ENCODE measurements around the gene NAGLU.

The NAGLU gene

DNA sequence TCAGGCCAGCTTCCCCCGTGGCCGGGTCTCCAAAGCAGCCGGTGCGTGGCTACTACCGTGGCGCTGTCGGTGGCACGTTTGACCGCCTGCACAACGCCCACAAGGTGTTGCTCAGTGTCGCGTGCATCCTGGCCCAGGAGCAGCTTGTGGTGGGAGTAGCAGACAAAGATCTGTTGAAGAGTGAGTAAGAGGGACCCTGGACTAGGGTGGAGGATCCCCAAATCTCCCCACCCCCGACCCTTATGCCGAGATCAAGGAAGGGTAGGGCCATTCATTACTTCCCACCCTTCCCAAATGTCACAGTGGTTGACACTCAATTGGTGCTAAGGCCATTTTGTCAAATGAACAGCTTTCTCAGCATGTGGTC, 27.1 kb downstream of the NAGLU start:
- TF ChIP-seq, protein P1, sequence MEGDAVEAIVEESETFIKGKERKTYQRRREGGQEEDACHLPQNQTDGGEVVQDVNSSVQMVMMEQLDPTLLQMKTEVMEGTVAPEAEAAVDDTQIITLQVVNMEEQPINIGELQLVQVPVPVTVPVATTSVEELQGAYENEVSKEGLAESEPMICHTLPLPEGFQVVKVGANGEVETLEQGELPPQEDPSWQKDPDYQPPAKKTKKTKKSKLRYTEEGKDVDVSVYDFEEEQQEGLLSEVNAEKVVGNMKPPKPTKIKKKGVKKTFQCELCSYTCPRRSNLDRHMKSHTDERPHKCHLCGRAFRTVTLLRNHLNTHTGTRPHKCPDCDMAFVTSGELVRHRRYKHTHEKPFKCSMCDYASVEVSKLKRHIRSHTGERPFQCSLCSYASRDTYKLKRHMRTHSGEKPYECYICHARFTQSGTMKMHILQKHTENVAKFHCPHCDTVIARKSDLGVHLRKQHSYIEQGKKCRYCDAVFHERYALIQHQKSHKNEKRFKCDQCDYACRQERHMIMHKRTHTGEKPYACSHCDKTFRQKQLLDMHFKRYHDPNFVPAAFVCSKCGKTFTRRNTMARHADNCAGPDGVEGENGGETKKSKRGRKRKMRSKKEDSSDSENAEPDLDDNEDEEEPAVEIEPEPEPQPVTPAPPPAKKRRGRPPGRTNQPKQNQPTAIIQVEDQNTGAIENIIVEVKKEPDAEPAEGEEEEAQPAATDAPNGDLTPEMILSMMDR (IDR thresholded peaks at IDR 0.05; ENCODE audit: borderline replicate concordance, insufficient read depth, low read depth, low read length): no peak
- peak overlapping the region; percentile 62 for H3K4me3 ChIP-seq (ENCODE audit: low read depth, low read length)

DNA sequence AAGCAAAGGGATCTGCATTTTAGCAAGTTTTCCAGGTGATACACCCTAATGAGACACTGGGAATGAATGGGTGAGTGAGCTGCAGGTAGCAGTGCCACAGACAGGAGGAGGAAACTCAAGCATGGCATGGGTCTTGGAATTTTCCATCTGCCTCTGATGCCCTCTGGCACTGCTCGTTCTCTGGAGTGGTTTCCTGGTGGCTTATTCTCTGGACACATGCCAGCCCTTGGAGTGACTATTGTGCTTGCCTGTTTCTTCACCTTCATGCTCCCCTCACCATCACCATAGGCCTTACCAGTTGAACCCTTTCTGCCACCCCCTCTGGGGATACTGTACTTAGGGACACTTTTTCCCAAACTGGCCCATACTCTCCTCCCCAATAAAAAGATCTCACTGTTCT, 27.5 kb downstream of the NAGLU start:
- H3K4me3 ChIP-seq (ENCODE audit: low read depth, low read length): peak overlapping the region; percentile 62
- TF ChIP-seq, protein P1 (IDR thresholded peaks at IDR 0.05; ENCODE audit: borderline replicate concordance, insufficient read depth, low read depth, low read length): no peak

DNA sequence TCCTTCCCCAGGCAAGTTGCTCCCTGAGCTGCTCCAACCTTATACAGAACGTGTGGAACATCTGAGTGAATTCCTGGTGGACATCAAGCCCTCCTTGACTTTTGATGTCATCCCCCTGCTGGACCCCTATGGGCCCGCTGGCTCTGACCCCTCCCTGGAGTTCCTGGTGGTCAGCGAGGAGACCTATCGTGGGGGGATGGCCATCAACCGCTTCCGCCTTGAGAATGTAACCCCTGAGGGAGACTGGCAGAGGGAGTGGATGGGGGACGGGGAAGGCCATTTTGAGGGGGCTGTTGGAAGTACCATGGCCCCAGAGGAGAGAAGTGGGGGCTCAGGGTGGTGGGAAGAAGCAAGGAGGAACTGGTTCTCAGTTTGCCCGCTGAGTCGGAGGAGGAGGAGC, 27.9 kb downstream of the NAGLU start:
- TF ChIP-seq, protein P1 (IDR thresholded peaks at IDR 0.05; ENCODE audit: borderline replicate concordance, insufficient read depth, low read depth, low read length): no peak
- H3K4me3 ChIP-seq (ENCODE audit: low read depth, low read length): no peak overlapping the region

DNA sequence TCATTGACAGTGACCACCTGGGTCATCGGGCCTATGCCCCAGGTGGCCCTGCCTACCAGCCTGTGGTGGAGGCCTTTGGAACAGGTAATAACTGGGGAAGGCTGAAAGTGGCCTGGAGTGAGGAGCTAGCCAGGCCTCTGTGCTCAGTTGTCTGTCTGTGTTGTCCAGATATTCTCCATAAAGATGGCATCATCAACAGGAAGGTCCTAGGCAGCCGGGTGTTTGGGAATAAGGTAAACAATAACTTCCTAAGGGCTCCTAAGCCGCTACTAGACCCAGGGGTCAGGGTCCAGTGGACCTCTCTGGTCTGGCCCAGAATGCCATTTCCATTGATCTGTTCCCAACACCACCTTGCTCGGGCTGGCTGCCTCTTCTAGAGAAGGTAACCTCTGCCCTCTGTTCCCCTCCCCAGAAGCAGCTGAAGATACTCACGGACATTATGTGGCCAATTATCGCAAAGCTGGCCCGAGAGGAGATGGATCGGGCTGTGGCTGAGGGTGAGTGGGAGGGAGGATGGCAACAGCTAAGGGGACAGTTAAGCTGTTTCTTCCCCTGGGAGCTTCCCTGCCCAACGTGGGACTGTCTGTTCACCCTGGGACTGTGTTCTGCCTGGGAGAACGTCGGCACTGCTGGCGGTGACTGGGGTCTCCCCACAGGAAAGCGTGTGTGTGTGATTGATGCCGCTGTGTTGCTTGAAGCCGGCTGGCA, 28.9 kb downstream of the NAGLU start:
- H3K4me3 ChIP-seq (ENCODE audit: low read depth, low read length): no peak overlapping the region
- TF ChIP-seq, protein P1 (IDR thresholded peaks at IDR 0.05; ENCODE audit: borderline replicate concordance, insufficient read depth, low read depth, low read length): no peak

DNA sequence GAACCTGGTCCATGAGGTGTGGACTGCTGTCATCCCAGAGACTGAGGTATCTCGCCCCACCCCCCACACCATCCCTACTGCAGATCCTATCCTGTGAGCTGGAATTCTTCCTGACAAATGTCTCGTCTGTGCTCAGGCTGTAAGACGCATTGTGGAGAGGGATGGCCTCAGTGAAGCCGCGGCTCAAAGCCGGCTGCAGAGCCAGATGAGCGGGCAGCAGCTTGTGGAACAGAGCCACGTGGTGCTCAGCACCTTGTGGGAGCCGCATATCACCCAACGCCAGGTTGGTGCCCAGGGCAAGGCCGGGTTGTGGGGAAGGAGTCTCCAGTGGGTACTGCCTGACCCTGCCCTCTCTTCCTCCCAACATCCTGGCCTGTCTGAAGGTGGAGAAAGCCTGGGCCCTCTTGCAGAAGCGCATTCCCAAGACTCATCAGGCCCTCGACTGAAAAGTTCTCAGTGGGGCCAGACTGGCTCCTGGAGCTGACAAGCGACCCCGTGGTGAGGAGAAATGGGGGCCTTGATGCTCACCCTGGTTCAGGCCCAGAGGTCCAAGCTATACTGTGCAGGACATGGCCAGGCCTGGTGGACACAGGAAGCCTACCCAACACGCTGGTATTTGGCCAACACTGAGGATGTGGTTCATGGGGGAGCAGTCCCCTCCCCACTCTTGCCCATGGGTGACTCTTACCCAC, 29.6 kb downstream of the NAGLU start:
- TF ChIP-seq, protein P1 (IDR thresholded peaks at IDR 0.05; ENCODE audit: borderline replicate concordance, insufficient read depth, low read depth, low read length): no peak
- H3K4me3 ChIP-seq (ENCODE audit: low read depth, low read length): no peak overlapping the region

DNA sequence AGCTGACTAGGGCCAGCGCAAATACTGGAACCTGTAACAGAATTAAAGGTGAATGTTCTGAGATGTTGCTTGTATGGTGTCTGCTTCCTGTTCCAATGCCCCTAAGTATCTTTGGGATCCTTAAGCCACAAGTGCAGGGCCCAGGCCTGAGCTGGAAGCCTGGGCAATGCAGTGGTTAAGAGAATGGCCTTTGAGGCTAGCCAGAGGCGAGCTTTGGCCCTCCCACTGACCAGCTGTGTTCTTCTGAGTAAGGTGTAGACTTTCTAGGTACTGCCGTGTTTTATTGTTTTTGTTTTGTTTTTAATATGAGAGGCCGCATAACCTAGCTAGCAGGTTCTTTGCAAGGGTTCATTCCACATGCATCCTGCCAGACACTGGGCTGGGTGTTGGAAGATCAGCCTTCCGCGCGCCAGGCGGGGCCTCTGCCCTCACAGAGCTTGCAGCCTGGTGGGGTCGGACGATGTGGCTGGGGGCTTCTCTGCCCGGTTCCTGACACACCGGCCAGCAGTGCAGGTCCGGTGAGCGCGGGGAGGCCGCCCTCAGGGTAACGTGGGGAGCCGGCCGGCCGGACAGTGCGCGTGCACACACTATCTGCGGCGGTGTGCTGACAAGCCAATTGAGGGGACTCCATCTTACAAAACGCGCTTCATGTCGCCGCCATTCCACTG, 30.3 kb downstream of the NAGLU start:
- TF ChIP-seq, protein P1 (IDR thresholded peaks at IDR 0.05; ENCODE audit: borderline replicate concordance, insufficient read depth, low read depth, low read length): no peak
- peak overlapping the region; percentile 82 for H3K4me3 ChIP-seq (ENCODE audit: low read depth, low read length)

Measured in GM12875 (cell line).